Measurements from ENCODE around the gene ZBTB25.

The ZBTB25 gene

DNA sequence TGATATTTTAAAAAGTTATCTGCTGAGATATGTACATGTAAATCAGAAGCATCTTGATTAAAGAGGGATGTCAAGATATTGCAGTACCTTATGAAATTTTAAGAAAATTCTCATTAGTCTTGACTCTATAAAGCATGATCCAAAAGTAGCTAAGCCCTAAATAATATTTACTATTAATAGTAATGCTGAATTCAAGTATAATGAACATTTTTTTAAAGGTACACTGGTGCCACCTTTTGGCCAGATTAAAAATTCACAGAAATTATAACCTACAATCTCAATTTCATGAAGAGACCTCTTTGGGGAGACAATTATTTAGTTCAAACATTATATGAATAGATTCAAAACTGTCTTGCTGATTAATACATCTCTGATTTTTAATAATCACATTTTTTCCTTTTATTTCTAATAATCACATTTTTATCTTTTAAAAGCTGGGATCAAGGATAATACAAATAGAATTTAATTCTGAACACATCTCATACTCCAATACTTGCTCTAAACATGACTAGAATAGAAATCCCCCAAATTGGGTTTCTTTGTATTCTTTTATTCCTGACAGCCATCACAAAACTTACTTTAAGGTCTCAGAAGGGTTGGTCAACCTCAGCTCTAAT lies 24.9 kb downstream of the ZBTB25 start:
- no peak overlapping the region for H3K4me3 Mint-ChIP-seq
- peaks cover 14% of the 10 kb centered on the region for H3K4me1 Mint-ChIP-seq (ENCODE audit: low read depth)
- H3K27me3 Mint-ChIP-seq, result no peaks in the 10 kb centered on the region
- intact Hi-C loops (cut with micrococcal nuclease), result loop anchor here (1.0 kb wide), 2 partner anchors 48 to 134 kb away; no protein-coding TSS in a partner anchor
- peaks cover 16% of the 10 kb centered on the region for H3K36me3 Mint-ChIP-seq (ENCODE audit: low read depth)
- no peaks in the 10 kb centered on the region for H3K9me3 Mint-ChIP-seq
- no peak overlapping the region for H3K27ac Mint-ChIP-seq

DNA sequence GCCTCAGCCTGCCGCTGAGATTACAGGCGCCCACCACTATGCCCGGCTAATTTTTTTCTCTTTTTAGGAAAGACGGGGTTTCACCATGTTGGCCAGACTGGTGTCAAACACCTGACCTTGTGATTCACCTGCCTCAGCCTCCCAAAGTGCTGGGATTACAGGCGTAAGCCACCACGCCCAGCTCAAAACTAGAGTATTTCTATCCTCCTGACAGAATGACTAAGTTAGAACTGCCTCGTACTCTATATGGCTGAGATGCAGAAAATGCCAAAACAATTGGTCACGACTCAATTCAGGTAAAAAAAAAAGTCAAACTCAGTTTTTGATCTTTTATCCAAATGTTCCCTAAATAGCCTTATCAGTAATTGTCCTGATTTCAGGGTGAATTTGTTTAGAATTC lies 27.2 kb downstream of the ZBTB25 start:
- peaks cover 15% of the 10 kb centered on the region for H3K4me1 Mint-ChIP-seq (ENCODE audit: low read depth)
- H3K36me3 Mint-ChIP-seq (ENCODE audit: low read depth), result peaks cover 16% of the 10 kb centered on the region
- no peak overlapping the region for H3K27ac Mint-ChIP-seq
- intact Hi-C loops (cut with micrococcal nuclease), result no loop called here
- no peaks in the 10 kb centered on the region for H3K9me3 Mint-ChIP-seq
- no peak overlapping the region for H3K4me3 Mint-ChIP-seq
- no peaks in the 10 kb centered on the region for H3K27me3 Mint-ChIP-seq

DNA sequence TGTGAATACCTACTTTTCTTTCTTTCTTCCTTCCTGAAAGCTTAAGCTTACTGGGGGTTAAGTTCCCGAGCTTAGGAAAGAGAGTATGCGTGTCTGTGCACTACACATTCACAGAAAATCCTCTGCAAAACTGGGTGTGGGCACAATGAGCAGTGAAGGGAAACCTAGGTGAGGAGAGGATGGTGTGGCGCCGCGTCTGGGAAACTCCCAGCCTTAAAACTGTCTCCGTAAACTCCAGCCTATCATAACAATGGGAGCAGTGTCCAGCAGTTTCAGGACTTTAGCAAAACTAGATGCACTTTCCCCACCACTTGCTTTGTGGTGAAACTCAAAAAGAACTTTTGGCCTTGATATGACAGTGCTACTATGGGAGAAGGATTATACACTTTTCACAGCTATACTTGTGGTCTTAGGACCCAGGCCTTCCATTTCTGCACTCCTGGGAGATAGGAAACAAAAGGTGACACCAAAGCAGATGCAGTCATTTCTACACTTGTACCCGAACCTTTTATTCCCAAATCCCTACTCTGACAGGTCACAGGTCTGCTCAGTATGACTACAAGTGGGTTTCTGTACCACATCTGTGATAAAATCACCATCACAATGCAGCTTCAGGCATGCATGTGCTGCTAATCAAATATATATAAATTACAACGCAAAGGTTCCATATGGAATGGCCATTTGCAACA lies 27.9 kb downstream of the ZBTB25 start:
- peaks cover 15% of the 10 kb centered on the region for H3K4me1 Mint-ChIP-seq (ENCODE audit: low read depth)
- no peak overlapping the region for H3K27ac Mint-ChIP-seq
- intact Hi-C loops (cut with micrococcal nuclease), result no loop called here
- H3K4me3 Mint-ChIP-seq, result no peak overlapping the region
- H3K27me3 Mint-ChIP-seq, result no peaks in the 10 kb centered on the region
- no peaks in the 10 kb centered on the region for H3K9me3 Mint-ChIP-seq
- H3K36me3 Mint-ChIP-seq (ENCODE audit: low read depth), result peaks cover 16% of the 10 kb centered on the region

DNA sequence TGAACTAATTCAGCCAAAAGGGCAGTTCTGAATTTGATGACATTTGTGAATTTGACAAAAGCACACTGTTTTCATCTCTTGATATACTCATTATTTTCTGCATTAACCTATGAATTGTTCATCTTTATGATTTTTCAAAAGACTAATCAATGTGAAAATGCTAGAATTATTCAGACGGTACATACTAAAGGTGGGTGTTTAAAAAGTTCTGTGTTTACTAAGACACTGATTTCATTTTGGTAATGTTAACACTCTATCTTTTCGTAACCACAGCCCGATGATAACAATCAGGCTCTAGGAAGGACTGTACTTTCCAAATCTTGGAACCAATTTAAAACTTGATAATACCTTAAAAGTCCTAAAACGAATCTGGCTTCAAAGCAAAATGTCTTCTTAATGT lies 28.9 kb downstream of the ZBTB25 start:
- intact Hi-C loops (cut with micrococcal nuclease), result no loop called here
- Mint-ChIP-seq H3K36me3 (ENCODE audit: low read depth) (peaks cover 11% of the 10 kb centered on the region), H3K4me3 (no peak overlapping the region), H3K27ac (no peak overlapping the region), H3K9me3 (no peaks in the 10 kb centered on the region), H3K4me1 (ENCODE audit: low read depth) (peaks cover 17% of the 10 kb centered on the region), H3K27me3 (no peaks in the 10 kb centered on the region)

DNA sequence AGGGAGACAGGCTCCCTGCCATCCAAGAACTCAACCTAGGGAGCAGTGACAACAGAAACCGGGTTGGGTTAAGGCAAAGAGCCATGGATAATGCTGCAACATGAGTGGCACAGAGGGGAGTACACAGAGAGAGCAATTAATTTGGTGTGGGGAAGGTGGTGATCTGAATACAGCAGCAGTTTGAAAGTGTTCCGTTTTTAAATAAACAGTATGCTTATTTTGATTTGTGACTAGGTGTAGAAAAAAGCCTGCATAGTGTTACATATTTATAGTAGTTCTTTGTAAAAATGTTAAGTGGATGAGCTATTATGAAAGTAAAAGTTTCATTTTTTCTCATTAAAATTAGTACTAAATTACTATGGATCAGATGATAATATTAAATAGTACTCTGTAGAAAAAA lies 29.6 kb downstream of the ZBTB25 start:
- H3K4me3 Mint-ChIP-seq, result no peak overlapping the region
- H3K4me1 Mint-ChIP-seq (ENCODE audit: low read depth), result peaks cover 20% of the 10 kb centered on the region
- H3K27ac Mint-ChIP-seq, result no peak overlapping the region
- H3K27me3 Mint-ChIP-seq, result no peaks in the 10 kb centered on the region
- H3K9me3 Mint-ChIP-seq, result no peaks in the 10 kb centered on the region
- intact Hi-C loops (cut with micrococcal nuclease), result no loop called here
- peaks cover 7% of the 10 kb centered on the region for H3K36me3 Mint-ChIP-seq (ENCODE audit: low read depth)

DNA sequence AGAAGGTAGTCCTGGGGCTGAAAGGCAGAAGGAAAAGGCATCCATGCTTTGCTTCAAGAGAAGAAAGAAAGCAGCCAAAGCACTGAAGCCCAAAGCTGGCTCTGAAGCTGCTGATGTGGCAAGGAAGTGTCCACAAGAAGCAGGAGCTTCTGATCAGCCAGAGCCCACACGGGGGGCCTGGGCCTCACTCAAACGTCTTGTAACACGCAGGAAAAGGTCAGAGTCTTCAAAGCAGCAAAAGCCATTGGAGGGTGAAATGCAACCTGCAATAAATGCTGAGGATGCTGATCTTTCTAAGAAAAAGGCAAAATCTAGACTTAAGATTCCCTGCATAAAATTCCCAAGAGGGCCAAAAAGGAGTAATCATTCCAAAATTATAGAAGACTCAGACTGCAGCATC lies 35.2 kb downstream of the ZBTB25 start:
- no peaks in the 10 kb centered on the region for H3K9me3 Mint-ChIP-seq
- H3K27me3 Mint-ChIP-seq, result peaks cover 28% of the 10 kb centered on the region
- intact Hi-C loops (cut with micrococcal nuclease), result loop anchor here (5.0 kb wide), 2 partner anchors 44 to 81 kb away; partner anchors contain the start of gene MTHFD1
- no peak overlapping the region for H3K4me3 Mint-ChIP-seq
- H3K27ac Mint-ChIP-seq, result no peak overlapping the region
- peaks cover 23% of the 10 kb centered on the region for H3K36me3 Mint-ChIP-seq (ENCODE audit: low read depth)
- peaks cover 12% of the 10 kb centered on the region for H3K4me1 Mint-ChIP-seq (ENCODE audit: low read depth)

DNA sequence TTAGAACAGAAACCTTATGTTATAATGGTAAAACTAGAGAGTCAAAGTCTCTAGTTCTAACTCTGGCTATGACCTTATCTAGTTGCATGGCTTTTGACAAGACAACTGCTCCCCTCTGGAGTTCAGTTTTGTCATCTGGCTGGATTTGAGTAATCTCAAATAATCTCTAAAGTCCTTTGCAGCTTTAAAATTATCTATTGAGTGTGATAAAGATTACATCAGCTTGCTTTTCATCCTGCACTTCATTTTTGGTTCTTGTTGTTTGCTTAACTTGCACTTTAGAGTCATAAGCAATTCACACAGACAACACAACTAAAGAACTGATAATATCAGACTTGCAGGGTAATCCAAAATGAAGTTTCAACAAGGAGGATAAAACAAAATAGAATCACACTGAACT lies 36.1 kb downstream of the ZBTB25 start:
- Mint-ChIP-seq H3K27me3 (peaks cover 30% of the 10 kb centered on the region), H3K9me3 (no peaks in the 10 kb centered on the region), H3K27ac (no peak overlapping the region), H3K4me1 (ENCODE audit: low read depth) (peaks cover 18% of the 10 kb centered on the region), H3K36me3 (ENCODE audit: low read depth) (peaks cover 23% of the 10 kb centered on the region), H3K4me3 (no peak overlapping the region)
- intact Hi-C loops (cut with micrococcal nuclease), result loop anchor here (5.0 kb wide), 2 partner anchors 45 to 80 kb away; partner anchors contain the start of gene MTHFD1

DNA sequence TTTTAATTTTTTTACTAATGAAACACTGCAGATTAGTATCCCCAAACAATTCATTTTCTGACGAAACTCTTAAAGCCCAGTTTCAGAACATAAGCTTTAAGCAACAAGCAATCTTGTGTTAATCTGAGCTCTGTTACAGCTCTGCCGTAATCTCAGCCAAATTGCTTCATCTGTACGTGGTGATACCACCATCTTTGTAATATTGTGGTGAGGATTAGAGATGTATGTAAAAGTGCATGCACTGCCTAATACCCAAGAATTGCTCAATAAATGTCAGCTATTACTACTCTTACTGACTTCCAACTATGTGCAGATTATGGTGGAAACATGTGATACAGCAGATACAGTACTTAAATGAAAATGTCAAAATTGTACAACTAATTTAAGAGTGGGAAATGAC lies 36.5 kb downstream of the ZBTB25 start:
- no peaks in the 10 kb centered on the region for H3K9me3 Mint-ChIP-seq
- H3K27me3 Mint-ChIP-seq, result peaks cover 30% of the 10 kb centered on the region
- no peak overlapping the region for H3K27ac Mint-ChIP-seq
- H3K4me3 Mint-ChIP-seq, result no peak overlapping the region
- H3K36me3 Mint-ChIP-seq (ENCODE audit: low read depth), result peaks cover 23% of the 10 kb centered on the region
- H3K4me1 Mint-ChIP-seq (ENCODE audit: low read depth), result peaks cover 20% of the 10 kb centered on the region
- intact Hi-C loops (cut with micrococcal nuclease), result loop anchor here (5.0 kb wide), 2 partner anchors 45 to 80 kb away; partner anchors contain the start of gene MTHFD1

DNA sequence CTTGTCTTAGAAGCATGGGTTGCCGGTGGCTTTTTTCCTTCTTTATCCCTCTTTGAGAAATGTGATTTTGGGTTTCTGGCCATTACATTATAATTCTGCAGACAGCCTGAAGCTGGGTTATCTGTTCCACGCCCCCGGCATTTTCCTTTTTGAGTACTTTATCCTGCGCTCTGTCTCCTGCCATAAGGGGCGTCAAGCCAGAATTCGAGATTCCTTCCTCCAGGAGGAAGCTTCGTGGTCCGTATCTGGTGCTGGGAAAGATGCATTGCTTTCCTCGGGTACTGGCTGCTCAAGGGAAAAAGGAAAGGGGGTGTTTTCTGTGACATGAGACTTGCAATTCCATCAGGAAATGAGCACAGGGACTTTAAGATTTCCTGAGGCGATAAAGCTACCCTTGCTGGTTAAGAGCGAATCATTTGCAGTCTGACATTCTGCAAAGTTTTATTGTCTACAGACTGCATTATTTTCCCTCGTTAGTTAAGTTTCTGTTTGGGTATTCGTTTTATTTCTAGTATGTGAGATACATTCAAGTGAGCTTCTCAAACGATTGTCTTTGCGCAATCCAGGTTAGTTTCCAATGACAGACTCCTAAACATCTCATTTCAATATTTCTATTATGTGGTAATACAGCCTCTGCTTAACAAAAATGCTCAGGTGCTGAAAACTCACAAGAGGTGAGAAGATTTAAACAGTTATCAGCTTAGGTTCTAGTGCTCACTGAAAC lies 37.6 kb downstream of the ZBTB25 start:
- Mint-ChIP-seq H3K27ac (peak overlapping the region; percentile 48), H3K4me3 (peak overlapping the region; percentile 83), H3K9me3 (no peaks in the 10 kb centered on the region), H3K36me3 (ENCODE audit: low read depth) (peaks cover 26% of the 10 kb centered on the region), H3K27me3 (peaks cover 30% of the 10 kb centered on the region), H3K4me1 (ENCODE audit: low read depth) (peaks cover 22% of the 10 kb centered on the region)
- intact Hi-C loops (cut with micrococcal nuclease), result loop anchor here (5.0 kb wide), 2 partner anchors 46 to 79 kb away; partner anchors contain the start of gene MTHFD1

DNA sequence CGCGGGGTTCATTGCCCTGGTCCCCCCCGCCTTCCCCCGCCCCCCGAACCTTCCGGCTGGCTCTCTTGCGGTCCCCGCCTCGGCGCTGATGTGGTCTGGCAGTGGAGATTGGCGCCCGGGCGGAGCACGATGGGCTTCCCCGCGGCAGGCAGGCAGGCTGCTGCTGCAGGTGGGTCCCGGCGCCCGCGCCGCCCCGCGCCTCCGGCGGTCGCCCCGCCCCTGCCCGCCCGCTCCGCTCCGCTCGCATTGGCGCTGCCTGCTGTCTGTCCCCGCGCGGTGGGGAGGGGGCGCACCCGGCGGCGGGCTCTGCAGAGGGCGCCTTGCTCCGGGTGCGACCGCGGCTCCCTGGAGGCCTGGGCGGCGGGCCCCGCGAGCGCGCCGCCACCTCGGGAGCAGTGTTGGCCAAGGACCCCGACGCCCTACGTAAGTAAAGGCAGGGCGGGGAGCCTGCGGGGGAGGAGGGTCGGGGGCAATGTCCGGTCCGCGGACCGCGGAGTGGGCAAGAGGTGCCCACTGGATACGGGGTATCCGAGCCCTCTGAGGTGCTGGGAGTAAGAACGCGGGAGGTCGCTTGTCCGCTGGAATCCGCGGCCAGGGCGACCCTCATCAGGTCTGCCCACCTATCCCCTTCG lies 38.3 kb downstream of the ZBTB25 start, which contains the start of gene AKAP5:
TSS of gene AKAP5 (plus strand) at position 309 of the 632 bp plus-strand sequence. CDS start 2,896 bp downstream, outside the sequence.
- peaks cover 30% of the 10 kb centered on the region for H3K36me3 Mint-ChIP-seq (ENCODE audit: low read depth)
- peaks cover 26% of the 10 kb centered on the region for H3K4me1 Mint-ChIP-seq (ENCODE audit: low read depth)
- H3K4me3 Mint-ChIP-seq, result peak within 1 kb of the TSS; percentile 83
- intact Hi-C loops (cut with micrococcal nuclease), result loop anchor here (5.0 kb wide), 2 partner anchors 47 to 78 kb away; partner anchors contain the start of gene MTHFD1
- H3K9me3 Mint-ChIP-seq, result no peaks in the 10 kb centered on the region
- peak within 1 kb of the TSS; percentile 48 for H3K27ac Mint-ChIP-seq
- H3K27me3 Mint-ChIP-seq, result peaks cover 30% of the 10 kb centered on the region

DNA sequence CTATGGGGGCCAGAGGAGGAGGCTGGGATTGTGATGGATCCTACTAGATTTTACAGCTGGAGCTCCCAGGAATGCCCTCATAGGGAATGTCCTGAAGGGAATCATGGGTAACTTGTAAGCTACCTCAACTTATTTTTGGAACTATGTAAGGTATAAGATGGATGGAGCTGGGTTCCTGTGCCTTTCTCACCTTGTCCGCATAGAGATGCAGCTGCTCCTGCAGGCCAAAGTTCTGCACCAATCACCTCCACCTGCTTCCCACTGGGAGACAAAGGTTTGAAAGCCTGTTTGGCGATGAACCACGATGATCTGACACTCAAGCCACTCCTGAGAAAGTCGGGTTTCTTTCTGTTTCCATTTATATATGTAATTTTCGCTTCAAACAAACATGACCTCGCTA lies 39.0 kb downstream of the ZBTB25 start:
- intact Hi-C loops (cut with micrococcal nuclease), result loop anchor here (5.0 kb wide), 2 partner anchors 48 to 77 kb away; partner anchors contain the start of gene MTHFD1
- Mint-ChIP-seq H3K4me3 (peak overlapping the region; percentile 83), H3K27me3 (peaks cover 30% of the 10 kb centered on the region), H3K4me1 (ENCODE audit: low read depth) (peaks cover 30% of the 10 kb centered on the region), H3K9me3 (no peaks in the 10 kb centered on the region), H3K27ac (no peak overlapping the region), H3K36me3 (ENCODE audit: low read depth) (peaks cover 30% of the 10 kb centered on the region)

DNA sequence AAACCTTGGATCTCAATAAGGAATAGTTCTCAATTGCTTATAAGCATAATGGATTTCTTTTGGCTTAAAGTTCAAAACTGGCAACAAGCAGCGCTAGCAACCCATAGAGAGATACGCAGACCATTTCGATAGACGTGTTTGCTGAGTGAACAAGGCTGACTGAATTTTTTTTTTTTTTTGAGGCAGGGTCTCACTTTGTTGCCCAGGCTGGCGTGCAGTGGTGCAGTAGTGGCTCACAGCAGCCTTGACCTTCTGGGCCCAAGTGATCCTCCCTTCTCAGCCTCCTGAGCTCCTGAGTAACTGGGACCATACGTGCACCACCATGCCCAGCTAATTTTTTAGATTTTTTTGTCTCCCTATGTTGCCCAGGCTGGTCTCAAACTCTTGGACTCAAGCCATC lies 39.8 kb downstream of the ZBTB25 start:
- intact Hi-C loops (cut with micrococcal nuclease), result no loop called here
- Mint-ChIP-seq H3K4me1 (ENCODE audit: low read depth) (peaks cover 36% of the 10 kb centered on the region), H3K27me3 (peaks cover 30% of the 10 kb centered on the region), H3K4me3 (no peak overlapping the region), H3K36me3 (ENCODE audit: low read depth) (peaks cover 27% of the 10 kb centered on the region), H3K9me3 (no peaks in the 10 kb centered on the region), H3K27ac (no peak overlapping the region)

DNA sequence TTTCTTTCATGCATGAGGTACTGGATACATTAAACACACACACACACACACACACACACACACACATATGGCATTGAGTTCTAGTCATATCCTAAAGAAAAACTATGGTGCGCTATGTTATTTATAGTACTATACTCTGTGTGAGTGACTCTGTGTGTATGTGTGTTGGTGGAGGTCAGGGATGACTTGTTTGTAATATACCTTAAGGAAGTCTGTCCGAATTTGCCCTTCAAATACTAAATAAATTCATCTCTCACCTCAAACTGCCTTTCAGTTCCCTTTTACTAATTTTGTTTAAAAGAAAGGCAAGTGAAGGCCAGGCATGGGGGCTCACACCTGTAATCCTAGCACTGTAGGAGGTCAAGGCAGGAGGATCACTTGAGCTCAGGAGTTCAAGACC lies 40.4 kb downstream of the ZBTB25 start:
- H3K27ac Mint-ChIP-seq, result no peak overlapping the region

More for the DNA sequence above, 40.4 kb downstream of the ZBTB25 start:
- Mint-ChIP-seq H3K4me1 (ENCODE audit: low read depth) (peaks cover 42% of the 10 kb centered on the region), H3K9me3 (no peaks in the 10 kb centered on the region), H3K4me3 (no peak overlapping the region), H3K27me3 (peaks cover 28% of the 10 kb centered on the region), H3K36me3 (ENCODE audit: low read depth) (peaks cover 20% of the 10 kb centered on the region)
- intact Hi-C loops (cut with micrococcal nuclease), result no loop called here

Data from dendritic cell treated with granulocyte-macrophage colony-stimulating factor and Interleukin-4, amounts not matched to agents 40 ng/mL and 50 ng/mL, for 4 days (primary cell).